T-helper 1 cell treated with Interleukin-12 subunit alpha and Interleukin-12 subunit beta and Interleukin-4 antibody, amounts not matched to agents 30 ng/mL and 1 ng/mL, for 36 hours (primary cell): Measurements from ENCODE around the gene STX4. TPM values are rescaled to one million over a fixed set of nuclear protein-coding genes. Genes with fewer than 3 reads are reported as not detected.

Experiments
- intact Hi-C: fragments of 100-400 bp; cut with micrococcal nuclease; formaldehyde crosslinking; loops from one replicate; pipeline ENCODE4 v1.15.1; 2024
- total RNA-seq: library from RNA; stranded (reverse); gene quantifications from 2 replicates; pipeline ENCODE4 v1.2.3, GENCODE V29; 2022

The STX4 gene
- total RNA-seq, 1 donor from 2014 or later = 93.7 TPM

- intact Hi-C loops = no loop called here
These were observed 47.5 kb downstream of the STX4 start for GRCh38 chr16:31080756-31081419.

- intact Hi-C loops = no loop called here
These were observed 48.3 kb downstream of the STX4 start for GRCh38 chr16:31081428-31082351.

GRCh38 chr16:31082368-31083045 is 49.1 kb downstream of the STX4 start:
- intact Hi-C loops = no loop called here

- intact Hi-C loops = no loop called here
These were observed 49.7 kb downstream of the STX4 start for GRCh38 chr16:31083081-31083480.

DNA sequence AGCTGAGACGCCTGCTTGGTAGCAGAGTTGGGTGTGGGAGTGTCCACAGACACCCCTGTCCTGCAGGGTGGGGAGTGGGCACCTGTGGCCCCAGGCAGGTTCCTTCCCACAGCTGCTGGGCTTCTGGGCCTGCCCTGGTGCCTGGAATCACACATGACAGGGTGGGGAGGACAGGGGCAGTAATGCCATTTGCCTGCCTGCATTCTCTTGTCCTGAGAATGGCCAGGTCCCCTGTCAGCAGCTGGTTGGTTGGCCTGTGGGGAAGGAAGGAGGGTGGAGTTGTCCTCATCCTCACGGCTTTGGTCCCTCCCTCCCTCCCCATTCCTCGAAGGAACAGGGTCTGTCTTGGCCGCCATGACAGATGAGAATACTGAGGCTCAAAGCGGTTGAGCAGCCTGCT is 50.2 kb downstream of the STX4 start:
- intact Hi-C loops = no loop called here

DNA sequence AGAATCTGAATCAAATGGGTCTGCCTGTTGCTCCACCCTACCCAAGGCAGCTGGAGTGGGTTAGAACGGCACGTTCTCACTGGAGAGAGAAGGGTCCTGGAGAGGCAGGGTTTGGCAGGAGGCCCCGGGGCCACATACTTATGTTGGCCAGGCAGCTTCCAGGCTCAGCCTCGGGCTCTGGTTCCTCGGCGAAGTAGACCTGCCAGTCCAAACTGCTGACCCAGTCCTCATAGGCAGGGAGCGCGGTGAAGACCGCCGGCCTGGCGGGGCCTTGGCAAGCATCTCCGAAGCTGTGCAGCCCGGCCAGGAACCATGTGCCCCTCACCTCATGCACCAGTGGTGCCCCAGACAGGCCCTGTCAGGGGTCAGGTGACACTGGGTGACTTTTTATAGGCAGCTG is 50.6 kb downstream of the STX4 start:
- intact Hi-C loops = no loop called here

- intact Hi-C loops = no loop called here
These were observed 51.4 kb downstream of the STX4 start for GRCh38 chr16:31084584-31085302.

GRCh38 chr16:31085411-31085810 is 52.1 kb downstream of the STX4 start:
- intact Hi-C loops = no loop called here

- intact Hi-C loops = no loop called here
These were observed 52.7 kb downstream of the STX4 start for GRCh38 chr16:31085873-31086628.

DNA sequence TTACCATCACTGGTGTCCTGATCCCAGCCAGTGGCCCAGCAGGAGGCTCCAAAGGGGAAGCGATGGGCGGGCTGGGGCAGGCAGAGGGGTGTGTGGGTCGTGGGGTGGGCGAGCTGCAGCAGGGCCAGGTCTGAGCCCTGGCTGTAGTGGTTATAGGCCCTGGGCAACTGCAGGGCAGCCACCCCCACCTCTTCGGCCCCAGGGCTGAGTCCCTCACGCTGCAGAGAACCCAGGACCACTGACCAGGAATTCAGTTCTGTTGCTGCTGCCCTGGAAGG is 53.2 kb downstream of the STX4 start:
- intact Hi-C loops = no loop called here

DNA sequence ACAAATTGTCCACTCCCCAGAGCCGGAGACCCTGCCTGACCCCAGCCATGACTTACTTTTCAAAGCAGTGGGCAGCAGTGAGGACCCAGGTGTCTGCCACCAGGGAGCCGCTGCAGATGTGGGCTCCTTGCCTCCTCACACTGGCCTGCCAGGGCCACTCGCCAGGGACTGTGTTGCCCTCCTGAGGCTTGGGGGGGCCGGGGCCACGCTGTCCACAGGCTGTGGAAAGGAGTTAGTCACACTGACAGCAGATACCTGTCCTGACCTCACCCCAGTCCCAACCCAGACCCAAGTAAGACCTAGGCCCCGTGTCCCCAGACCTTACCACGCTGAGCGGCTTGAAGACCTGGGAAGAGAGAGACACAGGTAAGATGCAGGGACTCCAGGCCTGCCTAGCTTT is 54.1 kb downstream of the STX4 start:
- intact Hi-C loops = no loop called here

DNA sequence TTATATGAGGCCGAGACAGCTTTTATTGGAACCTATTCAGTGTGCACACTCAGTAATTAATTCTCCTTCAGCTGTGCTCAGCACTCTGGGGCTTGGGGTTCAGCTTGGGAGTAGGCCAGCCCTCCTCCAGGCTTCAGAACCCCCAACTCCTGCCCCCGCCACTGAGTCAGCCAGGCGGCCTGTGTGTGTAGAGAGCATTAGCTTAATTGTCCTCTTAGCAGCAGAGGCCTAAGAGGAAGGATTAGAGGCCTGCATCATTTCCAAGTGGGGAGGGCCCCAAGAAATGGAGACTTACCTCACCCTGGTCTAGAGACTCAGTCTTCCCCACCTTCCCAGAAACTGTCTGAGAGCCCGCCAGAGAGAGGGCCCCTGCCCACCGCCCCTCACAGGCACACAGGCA is 54.6 kb downstream of the STX4 start:
- intact Hi-C loops = no loop called here

GRCh38 chr16:31088459-31089183 is 55.3 kb downstream of the STX4 start, which contains the start of gene PRSS53:
Gene PRSS53, minus strand, starts transcription at chr16:31088943. Its CDS starts 134 bp downstream, at chr16:31088809.
- intact Hi-C loops = no loop called here

- intact Hi-C loops = no loop called here
These were observed 55.8 kb downstream of the STX4 start for GRCh38 chr16:31089199-31089598.

Other genes starting within 250 kb of the STX4 start
- 1.9 and 2.1 TPM in 2 replicates for gene ZNF629, start 246.4 kb upstream of the STX4 start, total RNA-seq
- 26.3 and 26.7 TPM in 2 replicates for gene BCL7C, start 139.5 kb upstream of the STX4 start, total RNA-seq
- gene CTF1, start 136.9 kb upstream of the STX4 start, total RNA-seq = 0.12 and 0.39 TPM in 2 replicates
- gene FBXL19, start 110.0 kb upstream of the STX4 start, total RNA-seq = 24.8 and 28.5 TPM in 2 replicates
- 22.3 and 23.0 TPM in 2 replicates for gene ORAI3, start 84.5 kb upstream of the STX4 start, total RNA-seq
- 25.9 and 27.8 TPM in 2 replicates for gene SETD1A, start 75.8 kb upstream of the STX4 start, total RNA-seq
- gene HSD3B7, start 48.4 kb upstream of the STX4 start, total RNA-seq = 9.0 and 10.6 TPM in 2 replicates
- 1.5 and 1.6 TPM in 2 replicates for gene STX1B, start 22.9 kb upstream of the STX4 start, total RNA-seq
- gene ZNF668, start 40.7 kb downstream of the STX4 start, total RNA-seq = 14.5 and 15.5 TPM in 2 replicates
- gene ZNF646, start 40.9 kb downstream of the STX4 start, total RNA-seq = 31.3 and 33.0 TPM in 2 replicates
- 4.1 and 5.5 TPM in 2 replicates for gene PRSS53, start 55.4 kb downstream of the STX4 start, total RNA-seq
- 61.1 and 63.1 TPM in 2 replicates for gene VKORC1, start 61.2 kb downstream of the STX4 start, total RNA-seq
- 24.6 and 25.4 TPM in 2 replicates for gene BCKDK, start 74.8 kb downstream of the STX4 start, total RNA-seq
- 53.5 and 55.4 TPM in 2 replicates for gene KAT8, start 84.1 kb downstream of the STX4 start, total RNA-seq
- gene PRSS8, start 102.2 kb downstream of the STX4 start, total RNA-seq = not detected in 2 replicates
- 1.1 and 2.1 TPM in 2 replicates for gene PRSS36, start 116.5 kb downstream of the STX4 start, total RNA-seq
- gene FUS, start 146.6 kb downstream of the STX4 start, total RNA-seq = 718 and 732 TPM in 2 replicates
- 96.1 and 98.3 TPM in 2 replicates for gene PYCARD, start 169.2 kb downstream of the STX4 start, total RNA-seq
- gene TRIM72, start 180.6 kb downstream of the STX4 start, total RNA-seq = 0.12 TPM in 1 of 2 replicates, not detected in the other
- not detected in 2 replicates for gene PYDC1, start 183.6 kb downstream of the STX4 start, total RNA-seq
- gene ITGAM, start 226.4 kb downstream of the STX4 start, total RNA-seq = 88.2 and 91.3 TPM in 2 replicates